GM12878 (cell line): ENCODE measurements around the gene EIF5A. TPM values are rescaled to one million over a fixed set of nuclear protein-coding genes. Genes with fewer than 3 reads are reported as not detected.
A peak's percentile ranks its signal among the peaks of the same experiment; 100 is the strongest.

ENCODE experiments used
- BACH1 ChIP-seq: fragments of 450-650 bp; IDR thresholded peaks from 2 replicates; pipeline ENCODE4 v1.6.1; 2017; ENCODE audit warnings: mild to moderate bottlenecking, borderline replicate concordance
- DPF2 ChIP-seq: fragments of 450-650 bp; IDR thresholded peaks from 2 replicates; pipeline ENCODE4 v1.6.1; 2017; ENCODE audit warnings: mild to moderate bottlenecking
- GATAD2B ChIP-seq: fragments of 450-650 bp; conservative IDR thresholded peaks from 2 replicates; pipeline ENCODE4 v1.6.1; 2017; ENCODE audit warnings: low read depth, mild to moderate bottlenecking, moderate library complexity
- IKZF1 ChIP-seq: fragments of 450-650 bp; conservative IDR thresholded peaks from 2 replicates; pipeline ENCODE4 v1.6.1; 2017; ENCODE audit warnings: antibody characterized with exemption, mild to moderate bottlenecking
- MEF2B ChIP-seq: fragments of 450-650 bp; IDR thresholded peaks from 2 replicates; pipeline ENCODE4 v1.6.1; 2018; ENCODE audit warnings: mild to moderate bottlenecking, moderate library complexity; ENCODE audit not compliant: partially characterized antibody, poor library complexity, severe bottlenecking
- NBN ChIP-seq: fragments of 450-650 bp; IDR thresholded peaks from 2 replicates; pipeline ENCODE4 v1.6.1; 2016
- NR2C1 ChIP-seq: fragments of 450-650 bp; IDR thresholded peaks from 2 replicates; pipeline ENCODE4 v1.6.1; 2017; ENCODE audit warnings: antibody characterized with exemption, mild to moderate bottlenecking, moderate library complexity
- PML ChIP-seq: IDR thresholded peaks from 2 replicates; pipeline ENCODE4 v1.6.1; 2012; ENCODE audit warnings: low read length, inconsistent platforms
- POLR2A ChIP-seq: IDR thresholded peaks from 2 replicates; pipeline ENCODE4 v1.6.1; 2011; ENCODE audit warnings: low read depth, mild to moderate bottlenecking, low read length
- POLR2AphosphoS2 ChIP-seq: IDR thresholded peaks from 2 replicates; pipeline ENCODE4 v1.6.1; 2011; ENCODE audit warnings: low read depth, mild to moderate bottlenecking, low read length, improper control_type of control experiment, moderate library complexity
- RAD21 ChIP-seq: IDR thresholded peaks from 2 replicates; pipeline ENCODE4 v1.6.1; 2011; ENCODE audit warnings: mild to moderate bottlenecking, low read depth, low read length, moderate library complexity; ENCODE audit not compliant: insufficient read depth
- SIN3A ChIP-seq: IDR thresholded peaks from 2 replicates; pipeline ENCODE4 v1.6.1; 2012; ENCODE audit warnings: low read depth, low read length, improper control_type of control experiment
- SMARCA5 ChIP-seq: fragments of 450-650 bp; IDR thresholded peaks from 2 replicates; pipeline ENCODE4 v1.6.1; 2017; ENCODE audit warnings: mild to moderate bottlenecking
- TCF3 ChIP-seq: IDR thresholded peaks from 2 replicates; pipeline ENCODE4 v1.6.1; 2012; ENCODE audit warnings: low read depth, mild to moderate bottlenecking, low read length, borderline replicate concordance; ENCODE audit not compliant: insufficient read depth
- WRNIP1 ChIP-seq: IDR thresholded peaks from 2 replicates; pipeline ENCODE4 v1.6.1; 2011; ENCODE audit warnings: low read depth, low read length, improper control_type of control experiment, borderline replicate concordance
- polyA plus RNA-seq, 11 experiments: library from polyadenylated mRNA; depleted of rRNA in 4 of 11; unstranded in 6 of 11; stranded (reverse) in 5 of 11; fragments of >200 nt; fragmentation: Nextera tagmentation in 4 of 11; fragmentation: Illumina TruSeq in 1 of 11; extraction: Ambion mirVana in 4 of 11; extraction: Trizol in 1 of 11; gene quantifications; 1 replicate in 1 of 11; 2 replicates in 10 of 11; pipeline versions ENCODE4 v1.2.1 to v1.2.3, GENCODE V29; 2011 to 2016; ENCODE audit warnings: inconsistent platforms in 2 of 11, missing spikeins in 2 of 11, low read depth in 1 of 11
- total RNA-seq, 4 experiments: library from RNA; depleted of rRNA in 3 of 4; stranded (reverse); fragments of >200 nt in 3 of 4; fragmentation: Illumina TruSeq in 1 of 4; extraction: Trizol in 1 of 4; gene quantifications; 2 replicates each; pipeline versions ENCODE4 v1.2.1 to v1.2.3, GENCODE V29; 2013 to 2021
- TF ChIP-seq, protein P1 (sequence below): fragments of 450-650 bp; IDR thresholded peaks from 2 replicates; pipeline ENCODE4 v1.6.1; 2014; ENCODE audit warnings: mild to moderate bottlenecking
- TF ChIP-seq, protein P2 (sequence below): IDR thresholded peaks from 2 replicates; pipeline ENCODE4 v1.6.1; 2011; ENCODE audit warnings: borderline replicate concordance, low read depth, mild to moderate bottlenecking, moderate library complexity, low read length; ENCODE audit not compliant: insufficient read depth, poor library complexity, severe bottlenecking
- TF ChIP-seq, protein P3 (sequence below): fragments of 450-650 bp; IDR thresholded peaks from 2 replicates; pipeline ENCODE4 v1.6.1; 2016; ENCODE audit warnings: mild to moderate bottlenecking
- TF ChIP-seq, protein P4 (sequence below): fragments of 150-350 bp; IDR thresholded peaks from 2 replicates; pipeline ENCODE4 v1.6.1; 2016; ENCODE audit warnings: low read depth, low read length
- TF ChIP-seq, protein P5 (sequence below): fragments of 450-650 bp; IDR thresholded peaks from 2 replicates; pipeline ENCODE4 v1.6.1; 2017; ENCODE audit warnings: mild to moderate bottlenecking

The EIF5A gene
- total and polyA plus RNA-seq, 10 of the 15 experiments (the other 5 are each of a cell fraction or from before 2014, with no cell fraction given), result 26.5 to 1,792 (median 944) TPM

GRCh38 chr17:7351665-7352502, 44.5 kb downstream of the EIF5A start, which contains the start of gene KCTD11 (continued):
- TF ChIP-seq, protein P1, sequence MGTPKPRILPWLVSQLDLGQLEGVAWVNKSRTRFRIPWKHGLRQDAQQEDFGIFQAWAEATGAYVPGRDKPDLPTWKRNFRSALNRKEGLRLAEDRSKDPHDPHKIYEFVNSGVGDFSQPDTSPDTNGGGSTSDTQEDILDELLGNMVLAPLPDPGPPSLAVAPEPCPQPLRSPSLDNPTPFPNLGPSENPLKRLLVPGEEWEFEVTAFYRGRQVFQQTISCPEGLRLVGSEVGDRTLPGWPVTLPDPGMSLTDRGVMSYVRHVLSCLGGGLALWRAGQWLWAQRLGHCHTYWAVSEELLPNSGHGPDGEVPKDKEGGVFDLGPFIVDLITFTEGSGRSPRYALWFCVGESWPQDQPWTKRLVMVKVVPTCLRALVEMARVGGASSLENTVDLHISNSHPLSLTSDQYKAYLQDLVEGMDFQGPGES, result no peak
- TF ChIP-seq SIN3A (peak; percentile 35; the same call in 1 of the 2 replicates), NBN (peak; percentile 79; the same call in 1 of the 2 replicates), WRNIP1 (no peak), POLR2AphosphoS2 (peak; percentile 88), MEF2B (peak; percentile 10), SMARCA5 (peak; percentile 77), RAD21 (0 out of 2 replicates have a peak, but pooled peaks have one; percentile 27), TCF3 (0 out of 2 replicates have a peak, but pooled peaks have one; percentile 33), DPF2 (peak; percentile 82), BACH1 (peak; percentile 78), NR2C1 (0 out of 2 replicates have a peak, but pooled peaks have one; percentile 11), IKZF1 (peak; percentile 90), PML (peak; percentile 16; the same call in 1 of the 2 replicates), GATAD2B (peak; percentile 94), POLR2A (peak; percentile 81)
- TF ChIP-seq, protein P2, sequence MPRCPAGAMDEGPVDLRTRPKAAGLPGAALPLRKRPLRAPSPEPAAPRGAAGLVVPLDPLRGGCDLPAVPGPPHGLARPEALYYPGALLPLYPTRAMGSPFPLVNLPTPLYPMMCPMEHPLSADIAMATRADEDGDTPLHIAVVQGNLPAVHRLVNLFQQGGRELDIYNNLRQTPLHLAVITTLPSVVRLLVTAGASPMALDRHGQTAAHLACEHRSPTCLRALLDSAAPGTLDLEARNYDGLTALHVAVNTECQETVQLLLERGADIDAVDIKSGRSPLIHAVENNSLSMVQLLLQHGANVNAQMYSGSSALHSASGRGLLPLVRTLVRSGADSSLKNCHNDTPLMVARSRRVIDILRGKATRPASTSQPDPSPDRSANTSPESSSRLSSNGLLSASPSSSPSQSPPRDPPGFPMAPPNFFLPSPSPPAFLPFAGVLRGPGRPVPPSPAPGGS, result peak; percentile 77
- TF ChIP-seq, protein P3, sequence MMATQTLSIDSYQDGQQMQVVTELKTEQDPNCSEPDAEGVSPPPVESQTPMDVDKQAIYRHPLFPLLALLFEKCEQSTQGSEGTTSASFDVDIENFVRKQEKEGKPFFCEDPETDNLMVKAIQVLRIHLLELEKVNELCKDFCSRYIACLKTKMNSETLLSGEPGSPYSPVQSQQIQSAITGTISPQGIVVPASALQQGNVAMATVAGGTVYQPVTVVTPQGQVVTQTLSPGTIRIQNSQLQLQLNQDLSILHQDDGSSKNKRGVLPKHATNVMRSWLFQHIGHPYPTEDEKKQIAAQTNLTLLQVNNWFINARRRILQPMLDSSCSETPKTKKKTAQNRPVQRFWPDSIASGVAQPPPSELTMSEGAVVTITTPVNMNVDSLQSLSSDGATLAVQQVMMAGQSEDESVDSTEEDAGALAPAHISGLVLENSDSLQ, result peak; percentile 3
- TF ChIP-seq, protein P4, sequence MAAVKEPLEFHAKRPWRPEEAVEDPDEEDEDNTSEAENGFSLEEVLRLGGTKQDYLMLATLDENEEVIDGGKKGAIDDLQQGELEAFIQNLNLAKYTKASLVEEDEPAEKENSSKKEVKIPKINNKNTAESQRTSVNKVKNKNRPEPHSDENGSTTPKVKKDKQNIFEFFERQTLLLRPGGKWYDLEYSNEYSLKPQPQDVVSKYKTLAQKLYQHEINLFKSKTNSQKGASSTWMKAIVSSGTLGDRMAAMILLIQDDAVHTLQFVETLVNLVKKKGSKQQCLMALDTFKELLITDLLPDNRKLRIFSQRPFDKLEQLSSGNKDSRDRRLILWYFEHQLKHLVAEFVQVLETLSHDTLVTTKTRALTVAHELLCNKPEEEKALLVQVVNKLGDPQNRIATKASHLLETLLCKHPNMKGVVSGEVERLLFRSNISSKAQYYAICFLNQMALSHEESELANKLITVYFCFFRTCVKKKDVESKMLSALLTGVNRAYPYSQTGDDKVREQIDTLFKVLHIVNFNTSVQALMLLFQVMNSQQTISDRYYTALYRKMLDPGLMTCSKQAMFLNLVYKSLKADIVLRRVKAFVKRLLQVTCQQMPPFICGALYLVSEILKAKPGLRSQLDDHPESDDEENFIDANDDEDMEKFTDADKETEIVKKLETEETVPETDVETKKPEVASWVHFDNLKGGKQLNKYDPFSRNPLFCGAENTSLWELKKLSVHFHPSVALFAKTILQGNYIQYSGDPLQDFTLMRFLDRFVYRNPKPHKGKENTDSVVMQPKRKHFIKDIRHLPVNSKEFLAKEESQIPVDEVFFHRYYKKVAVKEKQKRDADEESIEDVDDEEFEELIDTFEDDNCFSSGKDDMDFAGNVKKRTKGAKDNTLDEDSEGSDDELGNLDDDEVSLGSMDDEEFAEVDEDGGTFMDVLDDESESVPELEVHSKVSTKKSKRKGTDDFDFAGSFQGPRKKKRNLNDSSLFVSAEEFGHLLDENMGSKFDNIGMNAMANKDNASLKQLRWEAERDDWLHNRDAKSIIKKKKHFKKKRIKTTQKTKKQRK, result no peak
- TF ChIP-seq, protein P5, sequence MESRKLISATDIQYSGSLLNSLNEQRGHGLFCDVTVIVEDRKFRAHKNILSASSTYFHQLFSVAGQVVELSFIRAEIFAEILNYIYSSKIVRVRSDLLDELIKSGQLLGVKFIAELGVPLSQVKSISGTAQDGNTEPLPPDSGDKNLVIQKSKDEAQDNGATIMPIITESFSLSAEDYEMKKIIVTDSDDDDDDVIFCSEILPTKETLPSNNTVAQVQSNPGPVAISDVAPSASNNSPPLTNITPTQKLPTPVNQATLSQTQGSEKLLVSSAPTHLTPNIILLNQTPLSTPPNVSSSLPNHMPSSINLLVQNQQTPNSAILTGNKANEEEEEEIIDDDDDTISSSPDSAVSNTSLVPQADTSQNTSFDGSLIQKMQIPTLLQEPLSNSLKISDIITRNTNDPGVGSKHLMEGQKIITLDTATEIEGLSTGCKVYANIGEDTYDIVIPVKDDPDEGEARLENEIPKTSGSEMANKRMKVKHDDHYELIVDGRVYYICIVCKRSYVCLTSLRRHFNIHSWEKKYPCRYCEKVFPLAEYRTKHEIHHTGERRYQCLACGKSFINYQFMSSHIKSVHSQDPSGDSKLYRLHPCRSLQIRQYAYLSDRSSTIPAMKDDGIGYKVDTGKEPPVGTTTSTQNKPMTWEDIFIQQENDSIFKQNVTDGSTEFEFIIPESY, result no peak
